GM12878 (cell line): ENCODE results near the gene FOXF1.

Experiments used
- FOXK2 ChIP-seq: fragments of 450-650 bp; IDR thresholded peaks from 2 replicates; pipeline ENCODE4 v1.6.1; 2017; ENCODE audit warnings: mild to moderate bottlenecking, moderate library complexity
- POLR2A ChIP-seq: IDR thresholded peaks from 2 replicates; pipeline ENCODE4 v1.6.1; 2011; ENCODE audit warnings: low read depth, mild to moderate bottlenecking, low read length
- RELA ChIP-seq: fragments of 450-650 bp; IDR thresholded peaks from 2 replicates; pipeline ENCODE4 v1.8.0; 2014; ENCODE audit warnings: borderline replicate concordance; ENCODE audit not compliant: partially characterized antibody
- SIN3A ChIP-seq: IDR thresholded peaks from 2 replicates; pipeline ENCODE4 v1.6.1; 2012; ENCODE audit warnings: low read depth, low read length, improper control_type of control experiment
- SRF ChIP-seq, 2 experiments: IDR thresholded peaks; 2 replicates each; pipeline ENCODE4 v1.6.1; 2011; ENCODE audit warnings: low read depth in 2 of 2, low read length in 2 of 2, mild to moderate bottlenecking in 1 of 2, moderate library complexity in 1 of 2
- TF ChIP-seq, protein P1 (sequence below): fragments of 450-650 bp; IDR thresholded peaks from 2 replicates; pipeline ENCODE4 v1.6.1; 2018; ENCODE audit warnings: borderline replicate concordance, mild to moderate bottlenecking; ENCODE audit not compliant: partially characterized antibody
- TF ChIP-seq, protein P2 (sequence below): fragments of 450-650 bp; IDR thresholded peaks from 2 replicates; pipeline ENCODE4 v1.6.1; 2017; ENCODE audit warnings: mild to moderate bottlenecking, low read depth, inconsistent platforms; ENCODE audit not compliant: poor library complexity, severe bottlenecking
- TF ChIP-seq, protein P3 (sequence below), 3 experiments: IDR thresholded peaks in 2 of 3; conservative IDR thresholded peaks in 1 of 3; 2 replicates each; pipeline ENCODE4 v1.5.1; 2011; ENCODE audit warnings: low read depth in 3 of 3, low read length in 3 of 3, mild to moderate bottlenecking in 3 of 3, control low read depth in 2 of 3, moderate library complexity in 2 of 3, inconsistent platforms in 1 of 3, mixed read lengths in 1 of 3; ENCODE audit not compliant: control insufficient read depth in 2 of 3, insufficient read depth in 1 of 3; ENCODE audit errors: extremely low read depth in 1 of 3

DNA sequence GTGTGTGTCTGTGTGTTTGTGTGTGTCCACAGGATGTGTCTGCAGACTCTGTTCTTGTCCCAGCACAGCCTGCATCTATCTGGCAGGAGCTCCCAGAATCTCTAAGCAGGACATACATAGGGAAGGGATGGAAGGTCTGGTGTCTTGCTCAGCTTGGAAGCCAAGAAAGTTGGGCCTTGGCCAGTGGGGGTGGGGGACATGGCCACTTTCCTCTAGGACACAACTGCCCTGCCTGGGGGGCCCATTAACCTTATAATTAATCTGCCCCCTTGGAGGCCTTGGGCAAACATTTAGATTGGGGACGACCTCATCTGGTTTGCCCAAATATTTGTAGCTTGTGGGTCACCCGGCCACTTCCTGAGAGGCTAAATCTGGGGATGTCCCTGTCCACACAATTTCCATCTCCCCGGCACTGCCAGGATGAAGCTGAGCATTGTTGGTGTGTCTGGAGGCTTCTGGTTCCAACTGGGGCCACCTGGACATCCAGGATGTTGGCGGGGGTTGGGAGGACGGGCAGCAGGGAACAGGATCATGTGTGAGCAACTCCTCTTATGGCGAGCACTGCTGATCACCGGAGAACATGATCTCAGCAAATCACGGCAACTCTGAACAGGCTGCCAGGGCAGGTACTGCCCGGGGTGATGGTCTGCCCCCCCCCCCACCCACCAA, 17.2 kb upstream of the FOXF1 start:
- TF ChIP-seq FOXK2 (no peak), POLR2A (no peak), SRF (IDR thresholded peaks at IDR 0.05; ENCODE audit: low read depth in 2 of 2, low read length in 2 of 2) (no peak), RELA (no peak), SIN3A (no peak)
- TF ChIP-seq, protein P1, sequence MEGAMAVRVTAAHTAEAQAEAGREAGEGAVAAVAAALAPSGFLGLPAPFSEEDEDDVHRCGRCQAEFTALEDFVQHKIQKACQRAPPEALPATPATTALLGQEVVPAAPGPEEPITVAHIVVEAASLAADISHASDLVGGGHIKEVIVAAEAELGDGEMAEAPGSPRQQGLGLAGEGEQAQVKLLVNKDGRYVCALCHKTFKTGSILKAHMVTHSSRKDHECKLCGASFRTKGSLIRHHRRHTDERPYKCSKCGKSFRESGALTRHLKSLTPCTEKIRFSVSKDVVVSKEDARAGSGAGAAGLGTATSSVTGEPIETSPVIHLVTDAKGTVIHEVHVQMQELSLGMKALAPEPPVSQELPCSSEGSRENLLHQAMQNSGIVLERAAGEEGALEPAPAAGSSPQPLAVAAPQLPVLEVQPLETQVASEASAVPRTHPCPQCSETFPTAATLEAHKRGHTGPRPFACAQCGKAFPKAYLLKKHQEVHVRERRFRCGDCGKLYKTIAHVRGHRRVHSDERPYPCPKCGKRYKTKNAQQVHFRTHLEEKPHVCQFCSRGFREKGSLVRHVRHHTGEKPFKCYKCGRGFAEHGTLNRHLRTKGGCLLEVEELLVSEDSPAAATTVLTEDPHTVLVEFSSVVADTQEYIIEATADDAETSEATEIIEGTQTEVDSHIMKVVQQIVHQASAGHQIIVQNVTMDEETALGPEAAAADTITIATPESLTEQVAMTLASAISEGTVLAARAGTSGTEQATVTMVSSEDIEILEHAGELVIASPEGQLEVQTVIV = no peak
- TF ChIP-seq, protein P2, sequence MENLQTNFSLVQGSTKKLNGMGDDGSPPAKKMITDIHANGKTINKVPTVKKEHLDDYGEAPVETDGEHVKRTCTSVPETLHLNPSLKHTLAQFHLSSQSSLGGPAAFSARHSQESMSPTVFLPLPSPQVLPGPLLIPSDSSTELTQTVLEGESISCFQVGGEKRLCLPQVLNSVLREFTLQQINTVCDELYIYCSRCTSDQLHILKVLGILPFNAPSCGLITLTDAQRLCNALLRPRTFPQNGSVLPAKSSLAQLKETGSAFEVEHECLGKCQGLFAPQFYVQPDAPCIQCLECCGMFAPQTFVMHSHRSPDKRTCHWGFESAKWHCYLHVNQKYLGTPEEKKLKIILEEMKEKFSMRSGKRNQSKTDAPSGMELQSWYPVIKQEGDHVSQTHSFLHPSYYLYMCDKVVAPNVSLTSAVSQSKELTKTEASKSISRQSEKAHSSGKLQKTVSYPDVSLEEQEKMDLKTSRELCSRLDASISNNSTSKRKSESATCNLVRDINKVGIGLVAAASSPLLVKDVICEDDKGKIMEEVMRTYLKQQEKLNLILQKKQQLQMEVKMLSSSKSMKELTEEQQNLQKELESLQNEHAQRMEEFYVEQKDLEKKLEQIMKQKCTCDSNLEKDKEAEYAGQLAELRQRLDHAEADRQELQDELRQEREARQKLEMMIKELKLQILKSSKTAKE = no peak
- TF ChIP-seq, protein P3, sequence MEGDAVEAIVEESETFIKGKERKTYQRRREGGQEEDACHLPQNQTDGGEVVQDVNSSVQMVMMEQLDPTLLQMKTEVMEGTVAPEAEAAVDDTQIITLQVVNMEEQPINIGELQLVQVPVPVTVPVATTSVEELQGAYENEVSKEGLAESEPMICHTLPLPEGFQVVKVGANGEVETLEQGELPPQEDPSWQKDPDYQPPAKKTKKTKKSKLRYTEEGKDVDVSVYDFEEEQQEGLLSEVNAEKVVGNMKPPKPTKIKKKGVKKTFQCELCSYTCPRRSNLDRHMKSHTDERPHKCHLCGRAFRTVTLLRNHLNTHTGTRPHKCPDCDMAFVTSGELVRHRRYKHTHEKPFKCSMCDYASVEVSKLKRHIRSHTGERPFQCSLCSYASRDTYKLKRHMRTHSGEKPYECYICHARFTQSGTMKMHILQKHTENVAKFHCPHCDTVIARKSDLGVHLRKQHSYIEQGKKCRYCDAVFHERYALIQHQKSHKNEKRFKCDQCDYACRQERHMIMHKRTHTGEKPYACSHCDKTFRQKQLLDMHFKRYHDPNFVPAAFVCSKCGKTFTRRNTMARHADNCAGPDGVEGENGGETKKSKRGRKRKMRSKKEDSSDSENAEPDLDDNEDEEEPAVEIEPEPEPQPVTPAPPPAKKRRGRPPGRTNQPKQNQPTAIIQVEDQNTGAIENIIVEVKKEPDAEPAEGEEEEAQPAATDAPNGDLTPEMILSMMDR (IDR thresholded peaks at IDR 0.05 in 2 of 3, conservative IDR thresholded peaks at IDR 0.05 in 1 of 3; ENCODE audit: control insufficient read depth in 2 of 3, extremely low read depth in 1 of 3, insufficient read depth in 1 of 3, low read depth in 3 of 3, low read length in 3 of 3) = no peak
